BLaER1 (cell line): ENCODE results near the gene KRT6A.

Experiments used
- H3K27ac ChIP-seq: shearing (Covaris generic); formaldehyde crosslinking; 2 replicates; pipeline ENCODE4 v1.8.1; 2022
- H3K27me3 ChIP-seq: shearing (Covaris generic); formaldehyde crosslinking; 2 replicates; pipeline ENCODE4 v1.8.1; 2022
- H3K36me3 ChIP-seq: shearing (Covaris generic); formaldehyde crosslinking; 2 replicates; pipeline ENCODE4 v1.8.1; 2022
- H3K4me1 ChIP-seq: shearing (Covaris generic); formaldehyde crosslinking; 2 replicates; pipeline ENCODE4 v1.8.1; 2022
- H3K4me2 ChIP-seq: shearing (Covaris generic); formaldehyde crosslinking; 2 replicates; pipeline ENCODE4 v1.8.1; 2022
- H3K4me3 ChIP-seq: shearing (Covaris generic); formaldehyde crosslinking; 2 replicates; pipeline ENCODE4 v1.8.1; 2022
- H3K9ac ChIP-seq: shearing (Covaris generic); formaldehyde crosslinking; 2 replicates; pipeline ENCODE4 v1.8.1; 2022
- H3K9me3 ChIP-seq: shearing (Covaris generic); formaldehyde crosslinking; 2 replicates; pipeline ENCODE4 v1.8.1; 2022
- H4K20me1 ChIP-seq: shearing (Covaris generic); formaldehyde crosslinking; 2 replicates; pipeline ENCODE4 v1.8.1; 2022
- Cebpa-rat ChIP-seq: shearing (Covaris generic); IDR thresholded peaks from 2 replicates; pipeline ENCODE4 v1.8.1; 2022

The KRT6A gene

DNA sequence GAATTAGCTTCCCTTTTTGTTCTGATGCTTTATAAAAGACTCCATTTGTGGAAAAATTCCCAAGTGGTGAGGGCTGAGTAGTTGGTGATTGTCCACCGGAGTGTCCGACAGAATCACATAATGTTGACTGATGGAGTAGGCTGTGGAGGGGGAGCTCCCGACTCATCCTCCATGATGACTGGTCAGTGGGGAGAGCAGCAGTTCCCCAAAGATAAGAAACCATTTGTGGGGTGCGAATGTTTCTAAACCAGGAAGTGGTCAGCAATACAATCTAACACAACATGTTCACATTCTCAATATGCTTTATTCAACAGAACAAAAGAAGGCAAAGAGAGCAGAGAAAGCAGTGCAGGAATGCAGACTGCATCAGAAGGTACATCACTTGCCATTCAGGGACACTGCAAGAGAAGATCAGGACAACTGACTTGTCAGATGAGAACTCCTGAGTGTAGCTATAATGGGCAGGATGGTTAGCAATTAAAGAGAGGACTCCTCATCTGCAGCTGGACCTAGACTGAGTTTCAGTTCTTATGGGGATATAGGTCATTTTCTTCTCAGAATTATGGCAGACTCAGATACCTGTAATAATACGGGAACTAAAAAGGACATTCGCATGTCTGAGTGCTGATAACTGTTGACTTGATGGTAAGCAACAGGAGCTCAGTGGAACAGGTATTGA, 46.6 kb downstream of the KRT6A start:
- Histone ChIP-seq H3K4me2 (no peak overlapping the region), H3K36me3 (no peaks in the 10 kb centered on the region), H4K20me1 (no peaks in the 10 kb centered on the region), H3K9ac (no peak overlapping the region), H3K4me1 (no peaks in the 10 kb centered on the region), H3K4me3 (no peak overlapping the region), H3K27ac (no peak overlapping the region), H3K9me3 (no peaks in the 10 kb centered on the region), H3K27me3 (no peaks in the 10 kb centered on the region)
- TF ChIP-seq Cebpa-rat = no peak

DNA sequence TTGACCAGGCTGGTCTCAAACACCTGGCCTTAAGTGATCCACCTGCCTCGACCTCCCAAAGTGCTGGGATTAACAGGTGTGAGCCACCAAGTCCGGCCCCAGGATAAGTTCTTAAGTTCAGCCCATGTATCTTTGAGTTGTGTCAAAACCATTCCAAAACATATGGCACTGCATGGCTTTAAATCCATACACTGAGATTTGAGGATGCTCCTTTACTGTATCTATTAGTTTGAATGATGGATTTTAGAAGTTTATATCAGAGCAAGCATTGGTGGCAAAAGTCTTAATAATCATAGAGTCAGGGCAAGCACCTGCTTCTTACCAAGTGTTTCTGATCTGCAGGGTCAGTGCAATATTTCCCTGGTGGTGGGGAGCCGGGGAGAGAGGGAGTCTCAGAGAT, 47.2 kb downstream of the KRT6A start:
- Histone ChIP-seq H3K9ac (no peak overlapping the region), H3K9me3 (no peaks in the 10 kb centered on the region), H3K27me3 (no peaks in the 10 kb centered on the region), H4K20me1 (no peaks in the 10 kb centered on the region), H3K4me2 (no peak overlapping the region), H3K4me3 (no peak overlapping the region), H3K36me3 (no peaks in the 10 kb centered on the region), H3K4me1 (no peaks in the 10 kb centered on the region), H3K27ac (no peak overlapping the region)
- TF ChIP-seq Cebpa-rat = no peak

DNA sequence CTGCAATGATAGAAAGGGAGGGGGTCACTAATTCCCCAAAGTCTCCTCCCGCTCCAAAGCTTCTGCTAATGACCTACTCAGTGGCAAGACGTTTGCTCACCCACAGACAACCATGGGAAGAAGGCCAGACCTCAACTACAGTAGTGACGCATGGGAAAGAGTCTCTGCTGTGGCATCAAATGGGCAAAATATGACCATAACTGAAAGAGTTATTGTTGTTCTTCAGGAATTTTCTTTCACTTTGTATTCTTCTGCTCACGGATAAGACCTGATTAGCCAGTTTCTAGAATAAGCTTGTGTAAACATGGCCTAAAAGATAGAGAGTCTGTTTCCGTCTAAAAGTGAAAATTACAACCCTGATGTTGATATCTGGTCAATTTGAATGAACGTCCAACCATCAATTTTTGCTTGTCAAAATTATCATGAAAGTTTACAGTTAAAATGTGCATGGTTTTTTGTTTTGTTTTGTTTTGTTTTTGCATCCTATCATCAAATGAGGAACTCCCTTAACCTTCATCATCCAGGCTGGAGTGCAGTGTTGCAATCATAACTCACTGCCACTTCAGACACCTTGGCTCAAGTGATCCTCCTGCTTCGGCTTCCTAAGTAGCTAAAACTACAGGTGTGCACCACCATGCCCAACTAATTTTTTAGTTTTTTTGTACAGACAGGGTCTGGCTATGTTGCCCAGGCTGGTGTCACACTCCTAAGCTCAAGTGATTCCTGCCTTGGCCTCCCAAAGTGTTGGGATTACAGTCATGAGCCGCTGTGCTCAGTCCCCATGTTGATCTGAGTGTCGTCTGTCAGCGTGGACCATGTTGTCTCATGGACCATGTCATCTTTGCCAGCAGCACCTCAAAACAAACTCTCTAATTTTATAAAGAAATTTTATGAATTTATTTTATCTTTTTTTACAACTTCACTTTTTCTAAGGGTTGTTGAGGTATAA, 48.1 kb downstream of the KRT6A start:
- TF ChIP-seq Cebpa-rat = no peak
- Histone ChIP-seq H3K9ac (no peak overlapping the region), H3K27ac (no peak overlapping the region), H3K4me3 (no peak overlapping the region), H3K4me1 (no peaks in the 10 kb centered on the region), H3K27me3 (no peaks in the 10 kb centered on the region), H4K20me1 (no peaks in the 10 kb centered on the region), H3K36me3 (no peaks in the 10 kb centered on the region), H3K9me3 (no peaks in the 10 kb centered on the region), H3K4me2 (no peak overlapping the region)

DNA sequence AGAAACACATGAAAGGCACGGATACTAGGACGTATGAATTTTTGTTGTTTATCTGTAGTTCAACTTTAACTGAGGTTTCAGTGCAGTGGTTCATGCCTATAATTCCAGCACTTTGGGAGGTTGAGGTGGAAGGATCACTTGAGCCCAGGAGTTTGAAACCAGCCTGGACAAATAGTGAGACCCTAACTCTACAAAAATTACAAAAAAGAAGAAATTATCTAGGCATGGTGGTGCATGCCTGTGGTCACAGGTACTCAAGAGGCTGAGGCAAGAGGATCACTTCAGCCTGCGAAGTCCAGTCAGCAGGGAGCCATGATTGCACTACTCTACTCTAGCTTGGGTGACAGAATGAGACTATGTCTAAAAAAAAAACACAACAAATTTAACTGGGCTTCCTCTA, 49.1 kb downstream of the KRT6A start:
- Histone ChIP-seq H3K4me1 (no peaks in the 10 kb centered on the region), H3K4me2 (no peak overlapping the region), H3K27me3 (no peaks in the 10 kb centered on the region)

DNA sequence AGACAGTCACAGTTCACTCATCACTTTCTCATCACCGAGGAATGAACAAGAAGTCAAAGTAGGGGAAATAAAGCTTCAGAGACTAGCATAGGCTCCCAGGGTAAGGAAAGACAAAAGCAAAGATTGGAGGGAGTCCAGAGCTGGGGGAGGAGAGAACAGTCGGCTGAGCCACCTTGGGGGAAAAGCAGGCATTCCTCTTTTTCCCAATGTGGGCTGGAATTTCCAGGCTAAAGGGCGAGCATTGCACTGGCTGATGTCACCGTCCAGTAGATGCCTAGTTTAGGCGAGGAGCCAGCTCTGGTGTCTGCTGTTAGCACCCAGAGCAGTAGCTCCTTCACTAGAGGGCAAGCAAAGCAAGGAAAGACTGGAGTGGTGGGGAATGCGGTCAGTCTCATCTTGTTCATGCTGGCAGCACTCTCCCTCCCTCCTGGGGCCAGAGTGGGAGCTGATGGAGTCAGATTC, 50.4 kb downstream of the KRT6A start:
- H3K27ac ChIP-seq = no peak overlapping the region
- H3K4me3 ChIP-seq = no peak overlapping the region

More for the DNA sequence above, 49.1 kb downstream of the KRT6A start:
- H3K36me3 ChIP-seq = no peaks in the 10 kb centered on the region
- no peak overlapping the region for H3K9ac ChIP-seq
- no peak overlapping the region for H3K4me3 ChIP-seq
- H3K27ac ChIP-seq = no peak overlapping the region
- H4K20me1 ChIP-seq = no peaks in the 10 kb centered on the region
- no peak for TF ChIP-seq Cebpa-rat
- H3K9me3 ChIP-seq = no peaks in the 10 kb centered on the region

DNA sequence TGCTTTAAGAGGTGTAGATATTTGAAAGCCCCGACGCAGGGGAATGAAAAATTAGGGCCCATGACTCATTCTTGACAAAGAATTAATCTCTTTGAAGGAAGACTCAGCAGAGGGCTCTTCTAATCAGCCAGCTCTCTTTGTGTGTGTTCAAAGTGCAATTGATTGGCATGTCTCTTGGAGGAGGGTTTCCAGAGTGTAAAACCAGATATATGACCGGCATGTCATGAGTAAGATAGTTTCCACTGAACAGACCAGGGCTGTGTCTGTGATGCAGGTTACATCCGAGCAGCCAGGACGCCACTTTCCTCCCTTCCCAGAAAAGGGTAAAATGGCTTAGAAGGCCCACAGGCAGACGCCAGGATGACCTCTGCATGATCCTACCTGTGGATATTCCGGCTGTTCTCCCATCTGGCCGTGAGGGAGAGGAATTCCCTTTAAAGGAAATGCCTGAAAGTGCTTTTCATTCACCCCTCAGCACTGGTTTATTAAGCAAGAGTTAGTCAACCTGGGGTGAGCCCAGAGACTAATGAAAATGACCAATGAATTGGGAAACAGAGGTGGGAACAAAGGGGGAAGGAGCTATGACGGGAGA, 51.6 kb downstream of the KRT6A start:
- H3K36me3 ChIP-seq = no peaks in the 10 kb centered on the region
- no peak overlapping the region for H3K4me2 ChIP-seq
- H3K9me3 ChIP-seq = no peaks in the 10 kb centered on the region
- H3K4me1 ChIP-seq = no peaks in the 10 kb centered on the region
- no peak overlapping the region for H3K27ac ChIP-seq
- no peak for TF ChIP-seq Cebpa-rat
- H3K9ac ChIP-seq = no peak overlapping the region
- H4K20me1 ChIP-seq = no peaks in the 10 kb centered on the region
- no peak overlapping the region for H3K4me3 ChIP-seq
- H3K27me3 ChIP-seq = no peaks in the 10 kb centered on the region

More for the DNA sequence above, 50.4 kb downstream of the KRT6A start:
- H4K20me1 ChIP-seq = no peaks in the 10 kb centered on the region
- no peaks in the 10 kb centered on the region for H3K4me1 ChIP-seq
- no peak overlapping the region for H3K4me2 ChIP-seq
- H3K36me3 ChIP-seq = no peaks in the 10 kb centered on the region
- no peak overlapping the region for H3K9ac ChIP-seq
- no peak for TF ChIP-seq Cebpa-rat
- H3K9me3 ChIP-seq = no peaks in the 10 kb centered on the region
- no peaks in the 10 kb centered on the region for H3K27me3 ChIP-seq

DNA sequence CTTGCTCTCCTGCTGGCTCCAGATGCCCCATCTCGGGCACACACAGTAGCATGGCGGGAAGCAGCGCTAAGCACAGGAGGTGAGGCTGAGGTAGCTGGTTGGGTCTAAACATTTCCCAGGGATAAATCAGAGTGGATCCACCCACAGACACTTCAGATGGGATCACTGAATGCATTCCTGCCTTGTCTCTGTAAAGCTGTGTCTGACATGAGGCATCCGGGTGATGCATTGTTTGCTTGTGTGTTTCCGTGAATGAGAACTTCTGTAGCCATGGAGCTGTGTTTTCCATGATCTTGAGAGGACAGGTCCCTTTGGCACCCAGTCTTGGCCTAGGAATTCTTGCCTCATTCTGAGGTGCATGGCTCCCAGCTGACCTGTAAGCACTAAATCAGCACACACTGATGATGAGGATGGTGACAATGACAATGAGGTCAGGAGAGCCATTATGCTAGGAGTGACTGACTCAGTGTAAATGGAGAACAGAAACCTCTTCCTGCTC, 52.2 kb downstream of the KRT6A start:
- H3K27ac ChIP-seq = no peak overlapping the region
- H3K4me2 ChIP-seq = no peak overlapping the region
- H3K4me3 ChIP-seq = no peak overlapping the region
- H3K36me3 ChIP-seq = no peaks in the 10 kb centered on the region
- TF ChIP-seq Cebpa-rat = no peak
- H3K9me3 ChIP-seq = no peaks in the 10 kb centered on the region
- H3K9ac ChIP-seq = no peak overlapping the region
- H3K4me1 ChIP-seq = no peaks in the 10 kb centered on the region
- H3K27me3 ChIP-seq = no peaks in the 10 kb centered on the region
- no peaks in the 10 kb centered on the region for H4K20me1 ChIP-seq

DNA sequence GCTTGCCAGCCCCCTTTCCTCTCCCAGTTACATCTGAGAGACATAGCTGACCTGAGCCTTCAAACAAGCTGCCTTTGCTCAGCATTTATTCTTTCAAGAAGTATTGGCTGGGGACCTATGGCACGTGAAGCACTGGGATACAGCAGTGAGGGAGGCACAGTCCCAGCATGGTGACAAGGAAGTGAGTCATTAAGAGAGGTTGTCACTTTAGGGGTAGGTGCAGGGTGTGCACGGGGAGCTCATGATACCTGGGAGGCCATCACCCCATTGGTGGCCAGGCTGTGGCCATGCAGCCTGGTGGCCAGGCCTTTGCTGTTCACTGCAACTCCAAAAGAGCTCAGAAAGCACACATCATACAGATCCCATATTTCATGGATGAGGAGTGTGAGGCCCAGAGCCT, 53.2 kb downstream of the KRT6A start:
- Histone ChIP-seq H3K4me2 (no peak overlapping the region), H3K9ac (no peak overlapping the region), H3K36me3 (no peaks in the 10 kb centered on the region), H3K27ac (no peak overlapping the region), H3K9me3 (no peaks in the 10 kb centered on the region), H3K4me3 (no peak overlapping the region), H3K27me3 (no peaks in the 10 kb centered on the region), H4K20me1 (no peaks in the 10 kb centered on the region), H3K4me1 (no peaks in the 10 kb centered on the region)
- no peak for TF ChIP-seq Cebpa-rat

DNA sequence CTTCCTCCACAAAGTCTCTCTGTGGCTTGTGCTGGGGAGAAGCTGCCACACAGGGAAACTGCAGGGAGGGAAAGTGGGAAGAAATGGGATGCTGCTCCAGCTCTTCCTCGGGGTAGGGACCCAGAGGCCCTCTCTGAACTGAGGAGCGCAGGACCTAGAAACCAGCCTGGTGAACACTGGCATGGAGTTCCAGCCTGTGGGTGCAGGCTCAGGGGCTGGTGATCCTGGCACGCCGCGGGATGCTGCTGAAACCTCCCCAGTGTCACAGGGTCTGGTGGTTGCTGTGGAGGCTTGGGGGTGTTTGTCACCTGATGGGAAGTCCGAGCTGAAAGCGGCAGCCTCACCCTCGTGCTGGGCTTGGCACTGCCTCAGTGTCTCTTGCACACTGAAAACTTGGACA, 53.6 kb downstream of the KRT6A start:
- Histone ChIP-seq H3K9me3 (no peaks in the 10 kb centered on the region), H3K27me3 (no peaks in the 10 kb centered on the region), H3K4me2 (no peak overlapping the region), H3K9ac (no peak overlapping the region), H3K4me3 (no peak overlapping the region), H4K20me1 (no peaks in the 10 kb centered on the region), H3K27ac (no peak overlapping the region), H3K4me1 (no peaks in the 10 kb centered on the region), H3K36me3 (no peaks in the 10 kb centered on the region)
- no peak for TF ChIP-seq Cebpa-rat
